Calu3 (cell line): Measurements from ENCODE around the gene STK10. TPM values are rescaled to one million over a fixed set of nuclear protein-coding genes. Genes with fewer than 3 reads are reported as not detected.

ENCODE experiments used
- BruUV-seq: library from RNA; stranded (reverse); fragments of 400-500 nt; replicated peaks from 2 replicates; lab custom pipeline; 2021; lab: Mats Ljungman, UMichigan
- CTCF ChIA-PET: fragments of 300-600 bp; sonication (Branson Sonifier 250); formaldehyde crosslinking; loops from one replicate; lab custom pipeline; 2022; ENCODE audit warnings: antibody characterized with exemption; lab: Charles Lee
- DNase-seq: peaks from one replicate; pipeline ENCODE4 v3.0.0; 2022
- H3K27ac Mint-ChIP-seq: one replicate; pipeline ENCODE4 v1.8.0; 2022; ENCODE audit warnings: mixed read lengths; ENCODE audit not compliant: unreplicated experiment
- H3K27me3 Mint-ChIP-seq: one replicate; pipeline ENCODE4 v1.8.0; 2022; ENCODE audit warnings: mixed read lengths; ENCODE audit not compliant: unreplicated experiment
- H3K36me3 Mint-ChIP-seq: one replicate; pipeline ENCODE4 v1.8.0; 2022; ENCODE audit warnings: mild to moderate bottlenecking, moderate library complexity, mixed read lengths; ENCODE audit not compliant: insufficient read depth, unreplicated experiment
- H3K4me1 Mint-ChIP-seq: one replicate; pipeline ENCODE4 v1.8.0; 2022; ENCODE audit warnings: mild to moderate bottlenecking, low read depth, mixed read lengths; ENCODE audit not compliant: unreplicated experiment
- H3K4me3 Mint-ChIP-seq: one replicate; pipeline ENCODE4 v1.8.0; 2022; ENCODE audit warnings: mild to moderate bottlenecking, low read depth, moderate library complexity, mixed read lengths; ENCODE audit not compliant: unreplicated experiment
- H3K9me3 Mint-ChIP-seq: one replicate; pipeline ENCODE4 v1.8.0; 2022; ENCODE audit warnings: low read depth, mixed read lengths; ENCODE audit not compliant: unreplicated experiment
- CTCF ChIP-seq: fragments of 200-600 bp; IDR thresholded peaks from one replicate; pipeline ENCODE4 v1.8.0; 2022; ENCODE audit warnings: antibody characterized with exemption; ENCODE audit not compliant: unreplicated experiment
- intact Hi-C: fragments of 100-400 bp; cut with micrococcal nuclease; formaldehyde crosslinking; loops from one replicate; pipeline ENCODE4 v1.10.0; 2022; ENCODE audit not compliant: unreplicated experiment
- total RNA-seq: library from RNA; stranded (reverse); gene quantifications from 2 replicates; pipeline ENCODE4 v1.2.3, GENCODE V29; 2022

STK10 gene
- total RNA-seq, 1 experiment from 2014 or later = 27.4 TPM

- Mint-ChIP-seq H3K36me3 (peaks cover 4% of the 10 kb centered on the region), H3K4me1 (peaks cover 20% of the 10 kb centered on the region), H3K9me3 (no peaks in the 10 kb centered on the region), H3K4me3 (peak overlapping the region; percentile 64), H3K27ac (no peak overlapping the region), H3K27me3 (no peaks in the 10 kb centered on the region)
- no peak for TF ChIP-seq CTCF
- intact Hi-C loops = no loop called here
- DNase-seq = no peak
- CTCF ChIA-PET = interaction anchor here (1.4 kb wide), 1 partner anchor 76 kb away, joined by 5 read pairs; no protein-coding TSS in a partner anchor
- BruUV-seq = no TSS peak
These were observed 77.7 kb downstream of the STK10 start for GRCh38 chr5:172110260-172110815.

GRCh38 chr5:172109749-172110148 lies 78.3 kb downstream of the STK10 start:
- TF ChIP-seq CTCF = no peak
- no TSS peak for BruUV-seq
- intact Hi-C loops = loop anchor here (5.0 kb wide), 1 partner anchor 588 kb away; no protein-coding TSS in a partner anchor
- no peaks in the 10 kb centered on the region for H3K9me3 Mint-ChIP-seq
- H3K27me3 Mint-ChIP-seq = no peaks in the 10 kb centered on the region
- H3K4me3 Mint-ChIP-seq = no peak overlapping the region
- peaks cover 20% of the 10 kb centered on the region for H3K4me1 Mint-ChIP-seq
- H3K27ac Mint-ChIP-seq = no peak overlapping the region
- DNase-seq = no peak
- CTCF ChIA-PET = no interaction called here
- peaks cover 4% of the 10 kb centered on the region for H3K36me3 Mint-ChIP-seq

- Mint-ChIP-seq H3K27ac (no peak overlapping the region), H3K36me3 (peaks cover 3% of the 10 kb centered on the region), H3K4me1 (peaks cover 31% of the 10 kb centered on the region), H3K9me3 (no peaks in the 10 kb centered on the region), H3K4me3 (no peak overlapping the region), H3K27me3 (no peaks in the 10 kb centered on the region)
- no TSS peak for BruUV-seq
- CTCF ChIA-PET = interaction anchor here (1.9 kb wide), 1 partner anchor 81 kb away, joined by 8 read pairs; the partner anchor contains the start of gene STK10
- DNase-seq = no peak
- intact Hi-C loops = loop anchor here (1.0 to 5.0 kb wide), 4 partner anchors 81 to 590 kb away; partner anchors contain the start of genes STK10 and UBTD2
- TF ChIP-seq CTCF = no peak
These were observed 80.5 kb downstream of the STK10 start for GRCh38 chr5:172107571-172107970.

- H3K9me3 Mint-ChIP-seq = no peaks in the 10 kb centered on the region
- H3K36me3 Mint-ChIP-seq = peaks cover 6% of the 10 kb centered on the region
- DNase-seq = peak; percentile 72
- TF ChIP-seq CTCF = peak; percentile 98
- H3K27me3 Mint-ChIP-seq = no peaks in the 10 kb centered on the region
- no peak overlapping the region for H3K27ac Mint-ChIP-seq
- BruUV-seq = no TSS peak
- CTCF ChIA-PET = interaction anchor here (0.5 to 1.9 kb wide), 5 partner anchors 56 to 187 kb away, joined by 3 to 8 read pairs (median 4); partner anchors contain the start of genes STK10 and UBTD2
- peaks cover 36% of the 10 kb centered on the region for H3K4me1 Mint-ChIP-seq
- no peak overlapping the region for H3K4me3 Mint-ChIP-seq
- intact Hi-C loops = loop anchor here (1.0 to 5.0 kb wide), 4 partner anchors 82 to 591 kb away; partner anchors contain the start of genes STK10 and UBTD2
These were observed 81.3 kb downstream of the STK10 start for GRCh38 chr5:172106511-172107356.
